ENCODE results near the gene UBB.

UBB gene

DNA sequence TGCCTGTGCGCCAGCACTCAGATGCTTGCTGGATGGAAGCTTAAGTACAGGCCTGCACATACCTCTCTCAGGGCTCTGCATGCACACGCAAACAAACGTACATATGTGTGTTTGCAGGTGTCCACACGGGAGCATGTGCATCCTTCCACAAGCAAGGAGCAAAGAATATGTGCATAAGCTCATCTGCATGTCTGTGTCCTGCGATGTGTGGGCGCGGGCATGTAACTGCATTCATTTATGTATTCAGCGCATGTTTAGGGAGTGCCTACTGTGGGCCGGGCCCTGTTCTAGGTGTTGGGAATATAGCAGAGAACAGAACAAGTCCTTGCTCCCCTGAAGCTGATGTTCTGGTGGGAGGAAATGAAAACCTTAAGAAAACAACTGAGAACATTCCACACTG, 48.2 kb downstream of the UBB start:
- Histone ChIP-seq H3K4me3 (ENCODE audit: insufficient read length, low read depth) (no peak overlapping the region), H3K36me3 (ENCODE audit: insufficient read depth, insufficient read length, low read length) (no peaks in the 10 kb centered on the region), H3K9me3 (ENCODE audit: insufficient read depth, low read length) (no peaks in the 10 kb centered on the region), H3K4me1 (ENCODE audit: insufficient read depth, insufficient read length) (peaks cover 6% of the 10 kb centered on the region), H3K9ac (ENCODE audit: insufficient read length, low read depth) (no peak overlapping the region), H3K27me3 (ENCODE audit: insufficient read depth, insufficient read length) (no peaks in the 10 kb centered on the region)
- no peak for TF ChIP-seq ZNF274 (IDR thresholded peaks at IDR 0.05; ENCODE audit: low read depth, low read length)
- TF ChIP-seq YY1 (IDR thresholded peaks at IDR 0.05; ENCODE audit: insufficient read depth, insufficient read length) = no peak
- no peak for TF ChIP-seq SUZ12 (IDR thresholded peaks at IDR 0.05; ENCODE audit: extremely low read depth, insufficient read depth, insufficient read length)
- DNase-seq (ENCODE audit: low read depth, low spot score) = no peak

DNA sequence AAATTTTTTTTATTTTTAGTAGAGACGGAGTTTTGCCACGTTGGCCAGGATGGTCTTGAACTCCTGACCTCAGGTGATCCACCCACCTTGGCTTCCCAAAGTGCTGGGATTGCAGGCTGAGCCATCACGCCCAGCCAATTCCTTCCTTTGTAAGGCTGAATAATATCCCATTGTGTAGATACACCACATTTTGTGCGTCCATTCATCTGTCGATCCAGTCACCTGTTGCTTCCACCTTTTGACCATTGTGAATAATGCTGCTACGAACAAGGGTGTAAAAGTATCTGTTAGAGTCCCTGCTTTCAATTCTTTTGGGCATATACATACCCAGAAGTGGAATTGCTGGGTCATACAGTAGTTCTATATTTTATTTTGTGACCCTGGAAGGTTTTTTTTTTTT, 49.8 kb downstream of the UBB start:
- Histone ChIP-seq H3K9ac (ENCODE audit: insufficient read length, low read depth) (no peak overlapping the region), H3K27me3 (ENCODE audit: insufficient read depth, insufficient read length) (no peaks in the 10 kb centered on the region), H3K4me3 (ENCODE audit: insufficient read length, low read depth) (no peak overlapping the region), H3K36me3 (ENCODE audit: insufficient read depth, insufficient read length, low read length) (no peaks in the 10 kb centered on the region), H3K9me3 (ENCODE audit: insufficient read depth, low read length) (no peaks in the 10 kb centered on the region), H3K4me1 (ENCODE audit: insufficient read depth, insufficient read length) (peaks cover 16% of the 10 kb centered on the region)
- TF ChIP-seq ZNF274 (IDR thresholded peaks at IDR 0.05; ENCODE audit: low read depth, low read length) (no peak), YY1 (IDR thresholded peaks at IDR 0.05; ENCODE audit: insufficient read depth, insufficient read length) (no peak), SUZ12 (IDR thresholded peaks at IDR 0.05; ENCODE audit: extremely low read depth, insufficient read depth, insufficient read length) (no peak)
- DNase-seq (ENCODE audit: low read depth, low spot score) = no peak

DNA sequence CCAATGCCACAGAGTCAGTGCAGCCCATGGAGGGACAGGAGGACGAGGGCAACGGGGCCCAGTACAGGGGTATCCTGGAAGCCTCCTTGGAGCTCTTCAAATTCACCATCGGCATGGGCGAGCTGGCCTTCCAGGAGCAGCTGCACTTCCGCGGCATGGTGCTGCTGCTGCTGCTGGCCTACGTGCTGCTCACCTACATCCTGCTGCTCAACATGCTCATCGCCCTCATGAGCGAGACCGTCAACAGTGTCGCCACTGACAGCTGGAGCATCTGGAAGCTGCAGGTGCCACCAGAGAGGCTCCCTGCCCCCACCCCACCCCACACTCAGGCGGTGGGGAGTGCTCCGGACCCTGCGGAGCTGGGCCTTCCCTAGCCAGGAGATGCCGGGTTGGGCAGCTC, 51.1 kb downstream of the UBB start:
- no peaks in the 10 kb centered on the region for H3K36me3 ChIP-seq (ENCODE audit: insufficient read depth, insufficient read length, low read length)
- H3K4me1 ChIP-seq (ENCODE audit: insufficient read depth, insufficient read length) = peaks cover 12% of the 10 kb centered on the region
- no peak for TF ChIP-seq ZNF274 (IDR thresholded peaks at IDR 0.05; ENCODE audit: low read depth, low read length)
- no peak for TF ChIP-seq SUZ12 (IDR thresholded peaks at IDR 0.05; ENCODE audit: extremely low read depth, insufficient read depth, insufficient read length)
- TF ChIP-seq YY1 (IDR thresholded peaks at IDR 0.05; ENCODE audit: insufficient read depth, insufficient read length) = no peak
- no peak overlapping the region for H3K4me3 ChIP-seq (ENCODE audit: insufficient read length, low read depth)
- H3K27me3 ChIP-seq (ENCODE audit: insufficient read depth, insufficient read length) = no peaks in the 10 kb centered on the region
- no peak for DNase-seq (ENCODE audit: low read depth, low spot score)
- no peaks in the 10 kb centered on the region for H3K9me3 ChIP-seq (ENCODE audit: insufficient read depth, low read length)
- no peak overlapping the region for H3K9ac ChIP-seq (ENCODE audit: insufficient read length, low read depth)
